Neural progenitor cell (in vitro differentiated cells): ENCODE data around the gene DIS3L2.

Source experiments
- CTCF ChIP-seq: fragments of 200-600 bp; sonication (generic); IDR thresholded peaks from 2 replicates; pipeline ENCODE4 v1.5.1; 2017; ENCODE audit warnings: antibody characterized with exemption, mild to moderate bottlenecking
- EZH2 ChIP-seq: fragments of 200-600 bp; sonication (generic); IDR thresholded peaks from 2 replicates; pipeline ENCODE4 v1.6.1; 2017; ENCODE audit warnings: antibody characterized with exemption, mild to moderate bottlenecking, moderate library complexity
- EZH2phosphoT487 ChIP-seq: fragments of 200-600 bp; sonication (generic); IDR thresholded peaks from 2 replicates; pipeline ENCODE4 v1.6.1; 2017; ENCODE audit warnings: antibody characterized with exemption

- TF ChIP-seq CTCF (no peak), EZH2 (no peak), EZH2phosphoT487 (no peak)
These were observed 136.2 kb downstream of the DIS3L2 start for GRCh38 chr2:232097758-232098157.
